Renal pelvis (tissue), 4 donors: ENCODE results near the gene PTPRE. TPM values are rescaled to one million over a fixed set of nuclear protein-coding genes. Genes with fewer than 3 reads are reported as not detected.

Source experiments
- DNase-seq: peaks from one replicate; pipeline ENCODE4 v3.0.0-alpha.2; 2013
- polyA plus RNA-seq, 3 donors: library from polyadenylated mRNA; unstranded; fragments of 120-200 nt; gene quantifications; one replicate each; pipeline ENCODE4 v1.2.1, GENCODE V29; 2013; ENCODE audit not compliant: insufficient read length in 3 of 3

Gene PTPRE
- polyA plus RNA-seq, 3 donors, result 5.7 to 6.9 (median 5.8) TPM

GRCh38 chr10:128071417-128071782 lies 164.5 kb downstream of the PTPRE start:
- DNase-seq, result no peak

GRCh38 chr10:128072046-128072445 lies 165.1 kb downstream of the PTPRE start:
- no peak for DNase-seq

DNA sequence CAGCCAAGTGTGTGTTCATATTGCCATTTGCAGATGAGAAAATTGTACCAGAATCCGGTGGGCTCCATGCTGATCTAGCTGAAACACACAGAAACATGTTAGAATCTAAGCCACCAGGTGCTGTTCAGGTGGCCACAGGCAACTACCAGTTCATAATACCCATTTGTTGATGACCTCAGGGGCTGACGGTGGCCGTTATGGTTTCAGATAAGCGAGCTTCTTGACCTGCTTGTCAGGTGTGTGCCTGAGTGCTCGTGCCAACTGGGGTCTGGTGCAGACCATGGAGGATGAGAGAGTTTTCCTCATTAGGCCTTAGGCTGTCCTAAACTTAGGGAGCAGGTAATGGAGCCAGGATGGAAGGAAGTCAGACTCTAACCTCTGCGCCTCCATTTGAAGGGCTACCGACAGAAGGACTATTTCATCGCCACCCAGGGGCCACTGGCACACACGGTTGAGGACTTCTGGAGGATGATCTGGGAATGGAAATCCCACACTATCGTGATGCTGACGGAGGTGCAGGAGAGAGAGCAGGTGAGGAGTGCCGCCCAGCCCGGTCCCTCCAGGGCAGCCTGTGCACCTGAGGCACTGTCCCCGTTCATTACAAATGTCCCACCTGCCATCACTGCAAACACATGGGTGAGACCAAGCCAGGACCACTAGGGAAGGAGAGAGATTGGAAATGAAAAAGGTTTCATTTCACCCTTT lies 166.2 kb downstream of the PTPRE start:
- no peak for DNase-seq

DNA sequence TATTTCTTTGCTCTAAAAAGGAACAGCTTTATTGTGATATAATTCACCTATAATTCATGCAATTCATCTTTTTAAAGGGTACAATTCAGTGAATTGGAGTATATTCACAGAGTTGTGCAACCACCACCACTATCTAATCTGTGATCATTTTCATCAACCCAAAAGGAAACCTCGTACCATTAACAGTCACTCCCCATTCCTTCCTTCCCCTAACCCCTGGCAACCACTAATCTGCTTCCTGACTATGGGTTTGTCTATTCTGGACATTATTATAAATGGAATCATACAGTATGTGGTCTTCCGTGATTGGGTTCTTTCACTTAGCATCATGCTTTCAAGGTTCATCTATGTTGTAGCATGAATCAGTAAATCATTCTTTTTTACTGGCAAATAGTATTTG lies 167.0 kb downstream of the PTPRE start:
- no peak for DNase-seq

DNA sequence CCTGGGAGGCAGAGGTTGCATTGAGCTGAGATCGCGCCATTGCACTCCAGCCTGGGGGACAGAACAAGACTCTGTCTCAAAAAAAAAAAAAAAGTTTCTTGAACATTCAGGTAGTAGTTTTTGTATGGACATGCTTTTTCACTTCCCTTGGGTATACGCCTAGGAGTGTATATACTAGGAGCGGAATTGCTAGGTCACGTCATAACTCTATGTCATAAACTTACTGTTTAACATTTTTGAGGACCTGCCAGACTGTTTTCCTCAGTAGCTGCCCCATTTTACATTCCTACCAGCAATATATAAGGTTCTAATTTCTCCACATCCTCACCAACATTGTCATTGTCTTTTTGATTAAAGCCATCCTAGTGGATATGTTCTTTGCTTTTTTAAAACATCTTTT lies 167.7 kb downstream of the PTPRE start:
- no peak for DNase-seq

DNA sequence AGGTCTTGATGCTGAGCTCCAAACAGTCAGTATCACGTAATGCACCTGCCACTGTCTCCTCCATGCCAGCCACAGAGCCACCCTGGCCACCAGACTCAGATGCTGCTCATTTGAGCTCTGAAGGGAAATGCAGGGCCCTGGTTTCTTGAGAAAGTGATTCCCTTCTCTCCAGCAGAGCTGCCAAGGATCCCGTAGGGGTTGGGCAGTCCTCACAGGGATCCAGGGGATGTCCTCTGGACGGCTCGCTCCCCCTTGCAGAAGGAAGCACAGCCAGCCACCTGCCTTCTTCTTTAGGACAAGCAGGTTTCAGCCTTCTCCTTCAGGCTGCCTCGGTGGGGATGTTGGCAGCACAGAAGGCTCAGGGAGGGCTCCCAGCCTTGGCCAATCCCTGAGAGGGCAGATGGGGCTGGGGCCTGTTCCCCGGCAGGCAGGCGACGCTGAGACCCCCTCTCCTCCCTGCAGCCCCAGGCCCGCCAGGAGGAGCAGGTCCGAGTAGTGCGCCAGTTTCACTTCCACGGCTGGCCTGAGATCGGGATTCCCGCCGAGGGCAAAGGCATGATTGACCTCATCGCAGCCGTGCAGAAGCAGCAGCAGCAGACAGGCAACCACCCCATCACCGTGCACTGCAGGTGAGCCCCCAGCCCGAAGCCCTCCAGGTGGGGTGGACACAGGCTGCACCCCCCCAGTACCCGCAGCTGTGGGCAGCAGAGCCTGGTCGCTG lies 170.4 kb downstream of the PTPRE start:
- DNase-seq, result no peak

DNA sequence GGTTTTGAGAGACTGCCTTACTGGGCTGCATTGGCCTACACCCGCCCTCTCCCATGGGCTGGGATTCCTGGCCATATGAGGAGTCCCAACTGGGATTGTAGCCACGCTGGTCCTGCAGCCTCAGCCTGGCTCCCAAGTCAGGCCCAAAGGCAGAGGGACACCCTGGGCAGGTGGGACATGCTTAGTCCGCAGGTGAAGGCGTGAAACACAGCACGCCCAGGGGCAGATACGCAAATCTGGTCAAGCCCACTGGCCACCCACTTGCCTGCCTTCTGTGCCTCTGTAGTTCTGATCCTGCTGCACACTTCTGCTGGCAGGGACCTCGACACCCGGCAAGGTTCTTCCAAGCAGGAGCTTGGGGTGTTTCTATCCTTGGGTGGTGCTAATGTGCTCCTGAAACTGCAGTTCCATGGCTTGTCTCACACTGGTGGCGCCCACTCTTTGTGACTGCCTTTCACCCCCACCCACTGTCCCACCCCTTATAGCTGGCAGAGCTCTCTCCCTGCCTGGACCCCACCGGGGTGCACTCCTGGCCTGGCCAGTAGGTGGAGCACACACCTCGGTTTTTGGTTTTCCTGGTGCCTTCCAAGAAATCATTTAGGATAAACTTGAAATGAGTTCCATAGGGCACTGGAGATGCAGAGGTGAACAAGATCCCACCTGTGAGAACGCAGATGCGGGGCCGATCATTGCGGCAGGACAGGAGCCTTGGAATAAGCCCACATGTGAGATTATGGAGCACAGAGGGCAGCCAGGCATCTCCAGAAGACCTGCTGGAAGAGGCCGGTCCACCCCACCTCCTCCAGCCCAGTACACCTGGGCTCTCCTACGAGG lies 171.4 kb downstream of the PTPRE start:
- no peak for DNase-seq

DNA sequence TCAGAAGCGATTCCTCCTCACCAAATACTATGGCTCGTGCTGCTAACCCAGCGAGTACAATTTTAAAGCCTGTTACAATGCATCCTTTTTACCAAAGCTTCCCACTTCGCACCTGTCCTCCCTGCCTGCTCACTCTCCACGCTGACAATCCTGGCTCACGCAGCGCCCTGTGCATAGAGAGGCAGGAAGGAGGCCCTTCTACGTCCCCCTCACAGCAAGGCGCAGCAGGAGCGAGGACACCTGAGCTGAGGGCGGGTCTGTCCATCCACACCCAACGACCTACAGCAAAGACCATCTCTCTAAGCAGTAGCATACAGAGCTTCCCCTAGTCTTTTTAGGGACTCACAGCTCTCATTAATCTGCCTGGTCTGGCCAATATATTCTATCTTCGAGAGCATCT lies 173.3 kb downstream of the PTPRE start:
- DNase-seq, result no peak

- no peak for DNase-seq
These were observed 173.7 kb downstream of the PTPRE start for GRCh38 chr10:128080641-128081040.

DNA sequence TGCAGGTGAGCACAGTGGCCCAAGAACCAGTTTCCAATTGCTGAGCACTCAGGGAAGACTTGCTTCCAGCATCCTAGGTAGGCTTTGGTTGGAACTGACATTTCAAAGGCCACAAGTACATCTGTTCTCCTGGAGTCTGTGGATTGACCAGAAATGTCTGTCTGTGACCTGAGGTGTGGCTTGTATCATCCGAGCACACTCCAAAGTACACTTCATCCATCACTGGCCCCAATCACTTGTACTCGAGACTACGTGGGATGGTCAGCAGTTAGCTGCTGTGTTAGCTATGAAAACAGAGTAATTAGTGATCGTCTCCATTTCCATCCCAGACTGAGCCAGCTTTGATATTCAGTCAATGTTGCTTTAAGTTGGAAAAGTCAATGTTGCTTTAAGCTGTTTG lies 174.3 kb downstream of the PTPRE start:
- no peak for DNase-seq

DNA sequence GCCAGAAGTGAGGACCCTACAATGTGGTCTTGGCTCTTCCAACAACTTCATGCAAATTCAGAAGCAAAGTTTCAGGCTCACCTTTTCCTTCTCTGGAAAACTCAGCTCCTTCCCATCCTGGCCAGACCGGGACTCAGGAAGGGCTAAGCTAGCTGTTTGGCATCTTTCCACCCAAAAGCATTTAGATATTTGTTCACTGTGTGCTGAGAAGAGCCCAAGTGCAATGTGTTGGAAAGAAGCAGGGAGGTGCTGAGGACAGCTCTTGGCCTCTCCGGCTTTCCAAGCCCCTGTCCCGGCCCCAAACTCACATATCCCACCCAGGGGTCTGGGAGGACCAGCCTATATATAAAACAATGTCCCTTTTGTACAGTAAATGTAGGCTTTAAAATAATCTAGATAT lies 174.8 kb downstream of the PTPRE start:
- no peak for DNase-seq

GRCh38 chr10:128083191-128083895 lies 176.4 kb downstream of the PTPRE start:
- no peak for DNase-seq

DNA sequence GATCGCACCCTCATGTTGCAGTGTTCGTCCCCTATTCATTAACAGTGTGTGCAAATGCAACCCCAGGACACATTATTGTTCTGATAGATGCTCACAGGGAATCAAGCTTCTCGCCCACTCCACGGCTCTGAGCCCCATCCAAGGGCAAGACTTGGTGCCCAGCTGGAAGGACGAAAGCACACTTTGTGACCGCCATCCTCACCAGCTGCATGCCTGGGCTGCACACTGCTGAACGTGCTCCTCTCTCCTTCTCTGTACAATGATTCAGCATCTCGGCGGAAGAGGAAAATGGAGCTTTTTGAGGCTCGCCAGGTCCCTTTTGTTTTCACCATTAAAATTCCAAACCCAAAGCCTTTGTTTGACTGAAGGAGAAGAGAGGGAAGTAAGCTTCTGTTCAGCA lies 177.5 kb downstream of the PTPRE start:
- DNase-seq, result no peak

DNA sequence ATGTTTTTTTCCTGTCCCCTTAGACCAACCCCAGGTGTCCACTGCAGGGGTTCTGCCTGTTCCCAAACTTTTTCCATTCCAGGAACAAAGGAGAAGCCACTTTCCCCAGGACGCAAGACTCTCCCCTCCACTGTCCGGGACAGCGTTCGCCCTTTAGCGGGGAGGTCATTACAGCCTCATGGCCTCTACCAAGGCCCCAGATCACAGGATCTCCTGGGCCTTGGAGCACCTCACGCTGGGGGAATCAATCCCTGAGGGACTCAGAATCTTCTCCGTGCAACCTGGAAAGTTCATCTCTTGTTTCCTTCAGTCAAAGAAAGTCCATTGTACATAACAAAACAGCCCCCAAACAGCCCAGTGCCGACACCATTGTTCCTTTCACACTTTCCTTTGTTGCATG lies 178.1 kb downstream of the PTPRE start:
- DNase-seq, result no peak

GRCh38 chr10:128086003-128086863 lies 179.3 kb downstream of the PTPRE start:
- no peak for DNase-seq

DNA sequence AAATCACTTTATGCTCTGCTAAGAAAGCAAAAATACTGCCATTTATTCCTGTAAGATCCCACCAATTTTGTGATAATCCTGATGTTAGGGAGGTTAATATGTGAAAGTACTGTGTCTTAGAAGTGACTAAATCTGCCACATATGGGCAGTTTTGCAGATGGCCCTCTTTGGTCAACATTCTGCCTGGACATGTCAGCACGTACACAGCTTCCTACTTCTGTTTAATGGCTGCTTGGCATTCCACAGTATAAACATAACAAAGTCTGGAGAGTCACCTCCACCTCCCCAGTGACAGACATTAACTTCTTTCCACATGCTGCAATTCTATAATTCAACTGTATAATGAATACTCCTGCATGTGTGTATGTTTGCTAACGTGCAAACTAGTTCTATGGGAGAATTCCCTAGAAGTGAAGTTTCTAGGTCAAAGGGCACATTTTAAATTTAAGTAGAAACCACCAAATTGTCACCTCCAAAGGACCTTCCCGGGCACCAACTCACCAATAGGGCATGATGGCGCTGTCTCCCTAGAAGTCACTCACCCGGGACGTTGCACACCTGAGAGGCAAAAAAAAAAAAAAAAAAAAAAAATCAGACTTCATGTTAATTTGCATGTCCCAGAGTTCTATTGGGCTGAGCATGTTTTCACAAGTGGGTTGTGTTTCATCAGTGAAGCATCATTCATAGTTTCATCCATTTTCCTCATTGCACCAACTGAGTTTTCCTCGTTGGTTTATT lies 180.4 kb downstream of the PTPRE start:
- no peak for DNase-seq

- DNase-seq, result no peak
These were observed 181.2 kb downstream of the PTPRE start for GRCh38 chr10:128087884-128088709.

DNA sequence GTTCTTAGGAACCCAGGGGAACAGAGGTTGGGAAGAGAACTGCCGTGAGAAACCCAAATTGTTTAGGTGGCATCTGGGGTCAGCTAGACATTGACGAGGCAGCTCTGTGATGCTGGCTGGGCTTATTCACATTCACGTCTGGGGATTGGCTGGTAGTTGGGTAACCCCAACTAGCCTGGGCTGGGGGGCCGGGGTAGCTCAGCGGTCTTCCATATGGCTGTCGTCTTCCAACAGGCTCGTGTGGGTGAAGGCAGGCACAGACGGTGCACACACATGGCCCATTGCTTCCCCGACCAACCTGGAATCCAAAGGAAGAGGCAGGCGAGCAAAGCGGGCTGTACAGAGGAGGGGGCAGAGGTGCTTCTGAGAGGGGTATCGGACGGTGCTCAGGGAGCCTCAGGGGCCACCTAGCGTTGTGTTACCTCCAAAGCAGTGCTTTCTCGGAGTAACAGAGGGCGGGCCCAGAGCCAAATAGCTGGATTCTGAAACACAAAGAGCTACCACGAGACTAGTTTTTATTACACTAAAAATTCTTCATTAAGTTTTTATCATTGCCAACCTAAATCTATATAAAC lies 184.8 kb downstream of the PTPRE start:
- DNase-seq, result no peak

- DNase-seq, result no peak
These were observed 185.6 kb downstream of the PTPRE start for GRCh38 chr10:128092454-128092853.
